ENCODE results near the gene ARHGEF25. TPM values are rescaled to one million over a fixed set of nuclear protein-coding genes. Genes with fewer than 3 reads are reported as not detected.
A peak's percentile ranks its signal among the peaks of the same experiment; 100 is the strongest.

Gene ARHGEF25
- total RNA-seq, 1 experiment from 2014 or later: 13.2 TPM

DNA sequence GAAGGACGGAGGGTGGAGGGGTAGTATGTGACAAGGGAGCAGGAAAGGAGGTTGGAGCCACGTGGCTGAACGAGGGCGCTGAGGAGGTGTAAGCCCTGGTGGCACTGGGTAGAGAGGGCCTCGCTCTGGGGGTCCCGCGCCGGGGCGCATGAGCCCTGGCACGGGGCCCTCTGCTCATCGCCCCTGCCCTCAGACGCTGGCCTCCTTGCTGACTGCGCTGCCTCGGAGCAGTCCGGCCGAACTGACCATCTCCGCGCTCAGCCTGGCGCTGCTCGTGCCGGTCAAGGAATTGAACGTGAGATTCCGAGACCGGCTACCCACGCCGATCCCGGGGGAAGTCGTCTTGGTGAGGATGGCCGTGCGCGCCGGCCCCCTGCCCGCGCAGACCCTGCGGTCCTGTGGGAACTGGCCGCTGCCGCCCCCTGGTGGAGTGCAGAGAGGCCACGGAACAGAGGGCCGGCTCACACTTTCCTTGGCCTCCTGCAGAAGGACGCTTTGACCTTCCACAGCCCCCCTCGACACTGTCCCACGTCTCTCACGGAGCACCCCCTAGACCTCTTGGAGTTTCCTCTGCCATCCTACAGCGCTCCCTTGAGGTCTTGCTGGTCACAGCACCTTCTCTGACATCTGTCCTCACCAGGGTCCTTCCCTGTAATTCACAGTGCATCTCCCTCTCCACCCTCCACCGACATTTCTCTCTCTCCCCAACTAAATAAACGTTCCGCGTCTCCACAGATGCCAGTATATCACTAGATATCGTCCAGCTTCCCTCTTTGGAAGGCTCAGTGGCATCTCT is 10.5 kb downstream of the ARHGEF25 start:
- peak; percentile 27 for DNase-seq (ENCODE audit: low read depth)

DNA sequence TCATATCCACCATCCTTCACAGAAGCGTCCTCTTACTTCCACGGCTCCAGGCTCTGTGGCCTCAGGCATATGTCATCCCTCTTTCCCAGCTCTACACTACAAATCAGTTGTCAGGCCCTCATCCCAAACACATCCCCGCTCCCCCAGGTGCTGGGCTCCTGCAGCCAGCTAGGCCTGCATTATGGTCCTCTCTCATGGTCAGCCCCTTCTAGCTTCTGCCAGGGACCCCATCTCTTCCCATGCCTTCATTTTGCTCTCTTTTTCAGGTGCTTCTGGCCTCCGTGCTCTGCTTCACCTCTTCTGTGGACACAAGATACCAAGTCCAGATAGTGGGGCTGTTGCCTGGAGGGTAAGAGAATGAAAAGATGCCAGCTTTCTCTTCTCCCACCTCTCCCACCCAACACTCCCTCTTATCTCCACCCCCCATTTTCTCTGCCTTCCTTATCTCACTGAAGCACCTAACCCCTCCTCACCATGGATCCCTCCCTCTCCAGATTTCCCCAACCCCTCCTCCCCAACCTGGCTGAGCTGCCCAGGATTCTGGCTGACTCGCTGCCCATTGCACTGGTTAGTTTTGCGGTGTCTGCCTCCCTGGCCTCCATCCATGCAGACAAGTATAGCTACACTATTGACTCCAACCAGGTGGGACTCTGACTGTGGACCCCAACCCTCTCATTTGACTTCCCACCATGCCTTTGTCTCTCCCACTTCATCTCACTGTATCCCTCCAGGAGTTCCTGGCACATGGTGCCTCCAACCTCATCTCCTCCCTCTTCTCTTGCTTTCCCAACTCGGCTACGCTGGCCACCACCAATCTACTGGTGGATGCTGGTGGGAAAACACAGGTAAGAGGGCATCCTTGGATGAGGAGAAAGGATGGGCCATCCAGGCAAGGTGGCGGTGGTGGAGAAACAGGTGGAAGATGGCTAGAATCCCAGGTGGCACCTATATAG is 11.3 kb downstream of the ARHGEF25 start:
- no peak for DNase-seq (ENCODE audit: low read depth)

GRCh38 chr12:57623385-57623784 is 12.2 kb downstream of the ARHGEF25 start:
- DNase-seq (ENCODE audit: low read depth): no peak

DNA sequence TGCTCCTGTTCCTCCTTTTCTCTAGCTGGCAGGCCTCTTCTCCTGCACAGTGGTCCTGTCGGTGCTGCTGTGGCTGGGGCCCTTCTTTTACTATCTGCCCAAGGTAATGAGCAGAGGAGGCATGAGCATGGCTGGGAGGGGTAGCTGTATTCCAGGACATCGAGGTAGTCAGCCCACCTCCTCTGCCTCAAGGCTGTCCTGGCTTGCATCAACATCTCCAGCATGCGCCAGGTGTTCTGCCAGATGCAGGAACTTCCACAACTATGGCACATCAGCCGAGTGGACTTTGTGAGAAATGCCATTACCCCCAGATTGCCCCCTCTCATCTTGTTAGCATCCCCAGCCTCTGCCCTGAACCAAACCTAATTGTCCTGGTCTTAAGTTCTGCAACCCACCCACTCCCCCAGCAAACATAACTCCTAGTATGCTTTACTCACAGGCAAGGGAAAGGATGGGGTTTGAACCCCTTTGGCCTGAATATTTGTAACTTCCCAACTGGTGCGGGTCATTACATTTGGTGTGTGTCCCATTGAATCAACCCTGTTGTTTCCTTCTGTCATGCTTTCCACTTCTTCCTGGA is 12.7 kb downstream of the ARHGEF25 start:
- DNase-seq (ENCODE audit: low read depth): no peak

DNA sequence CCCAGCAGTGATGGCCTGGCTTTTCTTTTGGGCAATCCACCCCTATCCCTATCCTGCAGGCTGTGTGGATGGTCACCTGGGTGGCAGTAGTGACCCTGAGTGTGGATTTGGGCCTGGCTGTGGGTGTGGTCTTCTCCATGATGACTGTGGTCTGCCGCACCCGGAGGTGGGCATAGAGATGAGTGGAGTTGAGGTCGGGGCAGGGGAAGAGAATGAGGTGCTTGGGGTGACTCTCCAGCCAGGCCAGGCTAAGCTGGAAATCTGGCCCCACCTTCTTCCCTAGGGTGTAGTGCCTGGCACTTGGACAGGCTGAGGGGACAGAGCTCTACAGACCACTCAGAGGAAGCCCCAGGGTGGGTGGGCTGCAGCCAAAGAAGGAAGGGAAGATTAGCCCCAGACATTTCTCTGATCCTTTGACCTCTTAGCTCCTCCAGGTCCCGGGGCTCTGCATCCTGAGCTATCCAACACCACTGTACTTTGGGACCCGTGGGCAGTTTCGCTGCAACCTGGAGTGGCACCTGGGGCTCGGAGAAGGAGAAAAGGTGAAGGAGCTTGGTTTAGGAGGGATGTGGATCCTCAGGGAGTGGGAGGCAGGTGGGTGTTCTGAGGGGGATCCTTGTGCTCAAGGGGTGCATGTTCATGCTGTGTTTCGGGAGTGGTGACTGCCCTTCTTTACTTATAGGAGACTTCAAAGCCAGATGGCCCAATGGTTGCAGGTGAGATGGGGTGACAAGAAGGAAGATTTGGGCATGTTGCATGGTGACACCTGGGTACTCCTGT is 13.4 kb downstream of the ARHGEF25 start:
- DNase-seq (ENCODE audit: low read depth): no peak

- DNase-seq (ENCODE audit: low read depth): no peak
These were observed 14.2 kb downstream of the ARHGEF25 start for GRCh38 chr12:57625261-57626032.

DNA sequence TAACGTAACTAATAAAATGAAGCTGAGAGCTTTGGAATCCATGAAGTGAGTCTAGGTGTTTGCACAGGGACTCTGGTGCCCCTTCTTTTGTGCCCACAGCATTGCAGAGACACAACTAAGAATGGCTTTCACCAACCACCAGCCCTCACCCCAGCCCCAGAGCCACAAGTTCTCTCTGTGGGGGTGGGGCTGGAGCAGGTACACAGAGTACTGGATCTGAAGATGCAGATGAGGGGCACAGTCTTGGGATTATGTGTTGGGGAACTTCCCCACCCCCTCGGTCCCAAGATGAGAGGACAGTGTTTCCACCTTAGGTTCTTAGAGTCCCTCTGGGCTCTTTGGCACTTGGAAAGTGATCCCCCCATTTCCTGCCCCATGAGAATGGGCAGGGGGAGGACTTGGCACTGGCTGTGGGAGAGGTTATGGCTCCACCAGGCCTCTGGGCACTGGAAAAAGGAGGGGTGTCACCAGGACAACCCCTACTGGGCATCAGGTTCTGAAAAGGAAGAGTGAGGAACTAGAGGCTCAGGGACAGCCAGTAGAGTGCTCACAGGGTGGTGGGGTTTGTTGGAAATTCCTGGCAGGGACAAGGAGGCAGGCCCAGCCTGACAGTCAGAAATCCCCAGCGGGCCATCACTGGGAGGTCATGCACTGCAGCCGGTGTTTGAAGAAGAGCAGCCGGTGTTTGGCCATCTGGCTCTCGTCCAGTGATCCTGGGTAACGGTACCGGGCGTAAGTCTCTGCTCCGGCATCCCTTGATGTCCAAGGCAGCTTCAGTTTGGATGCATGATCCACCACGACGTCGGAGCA is 15.1 kb downstream of the ARHGEF25 start:
- no peak for DNase-seq (ENCODE audit: low read depth)

- DNase-seq (ENCODE audit: low read depth): no peak
These were observed 15.7 kb downstream of the ARHGEF25 start for GRCh38 chr12:57626921-57627445.

GRCh38 chr12:57627501-57628279 is 16.5 kb downstream of the ARHGEF25 start:
- DNase-seq (ENCODE audit: low read depth): no peak

- DNase-seq (ENCODE audit: low read depth): no peak
These were observed 17.3 kb downstream of the ARHGEF25 start for GRCh38 chr12:57628280-57629191.

GRCh38 chr12:57629897-57630471 is 18.7 kb downstream of the ARHGEF25 start:
- DNase-seq (ENCODE audit: low read depth): no peak

- DNase-seq (ENCODE audit: low read depth): no peak
These were observed 19.7 kb downstream of the ARHGEF25 start for GRCh38 chr12:57630891-57631433.

- no peak for DNase-seq (ENCODE audit: low read depth)
These were observed 20.4 kb downstream of the ARHGEF25 start for GRCh38 chr12:57631566-57632072.

GRCh38 chr12:57632073-57632957 is 21.1 kb downstream of the ARHGEF25 start:
- peak; percentile 27 for DNase-seq (ENCODE audit: low read depth)

DNA sequence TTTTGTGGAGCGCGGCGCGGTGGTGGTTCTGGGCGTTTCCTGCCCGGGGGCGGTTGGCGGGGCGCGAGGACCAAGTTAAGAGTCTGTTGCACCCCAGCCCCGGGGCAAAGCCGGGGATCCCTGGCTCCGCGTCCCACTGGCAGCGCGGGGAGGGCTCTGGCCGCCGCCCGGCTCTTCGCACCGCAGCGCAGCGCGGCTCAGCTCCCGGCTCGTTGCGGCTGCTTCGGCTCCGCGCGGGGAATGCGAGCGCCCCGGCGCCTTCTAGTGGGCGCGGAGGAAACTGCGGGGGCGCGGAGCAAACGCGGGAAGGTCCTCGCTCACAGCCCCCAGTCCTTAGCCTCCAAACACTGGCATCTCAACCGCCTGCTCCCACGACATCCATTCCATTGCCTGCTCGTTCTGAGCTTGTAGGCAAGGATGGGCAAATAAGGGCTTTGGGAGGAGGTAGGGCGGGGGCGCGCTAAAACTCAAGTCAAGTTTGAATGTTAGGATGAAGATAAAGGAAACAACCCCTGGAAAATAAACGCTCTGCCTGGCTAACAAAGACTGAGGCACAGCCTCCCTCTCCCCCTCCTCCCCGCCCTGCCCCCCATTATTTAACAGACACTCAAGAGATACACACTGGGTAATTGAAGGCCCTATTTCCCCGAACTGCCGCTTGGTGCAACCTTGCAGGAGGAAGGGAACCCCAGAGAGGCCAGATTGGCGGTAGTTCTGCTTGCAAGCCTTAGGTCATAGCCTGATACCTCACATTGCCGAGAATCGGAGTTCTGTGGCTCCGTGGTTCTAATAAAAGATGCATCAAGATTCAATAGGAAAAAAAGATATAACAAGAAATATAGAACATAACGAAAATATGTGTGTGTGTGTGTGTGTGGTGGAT is 22.0 kb downstream of the ARHGEF25 start, which contains the start of gene B4GALNT1:
TSS of gene B4GALNT1 (minus strand) at position 244 of the 883 bp plus-strand sequence. CDS start 1,069 bp downstream, outside the sequence.
- peak; percentile 59 for DNase-seq (ENCODE audit: low read depth)

All from M059J (cell line).